HG02763 (cell line): Measurements from ENCODE around the gene PHYKPL.
"Not testable (repeated sequence)": the region's sequence is repeated elsewhere in the genome, so short reads cannot be mapped to it uniquely, and the experiment has no call there.

ENCODE experiments used
- ATAC-seq: cut with Tn5 transposase; IDR thresholded peaks from one replicate; pipeline ENCODE4 v1.9.1; 2021; ENCODE audit warnings: mild to moderate bottlenecking, moderate library complexity; ENCODE audit not compliant: unreplicated experiment

PHYKPL gene

GRCh38 chr5:178240341-178240741 lies 7.7 kb upstream of the PHYKPL start:
- ATAC-seq = no peak

GRCh38 chr5:178239626-178240301 lies 7.2 kb upstream of the PHYKPL start:
- ATAC-seq = not testable (repeated sequence)

GRCh38 chr5:178238711-178239592 lies 6.3 kb upstream of the PHYKPL start:
- ATAC-seq = no peak

GRCh38 chr5:178238313-178238635 lies 5.7 kb upstream of the PHYKPL start:
- ATAC-seq = no peak

GRCh38 chr5:178237431-178238312 lies 5.1 kb upstream of the PHYKPL start:
- ATAC-seq = no peak

GRCh38 chr5:178236679-178237078 lies 4.1 kb upstream of the PHYKPL start:
- ATAC-seq = no peak

- ATAC-seq = no peak
Measured at GRCh38 chr5:178236126-178236525, 3.5 kb upstream of the PHYKPL start.

- no peak for ATAC-seq
Measured at GRCh38 chr5:178235588-178235974, 3.0 kb upstream of the PHYKPL start.

- no peak for ATAC-seq
Measured at GRCh38 chr5:178234750-178235587, 2.4 kb upstream of the PHYKPL start.

GRCh38 chr5:178234121-178234749 lies 1.6 kb upstream of the PHYKPL start:
- no peak for ATAC-seq

- ATAC-seq = no peak
Measured at GRCh38 chr5:178232920-178233429, 373 bp upstream of the PHYKPL start.

- no peak for ATAC-seq
Measured at GRCh38 chr5:178231539-178232123, 971 bp downstream of the PHYKPL start.

GRCh38 chr5:178230879-178231538 lies 1.6 kb downstream of the PHYKPL start:
- ATAC-seq = no peak

- ATAC-seq = no peak
Measured at GRCh38 chr5:178229861-178230260, 2.7 kb downstream of the PHYKPL start.

- ATAC-seq = not testable (repeated sequence)
Measured at GRCh38 chr5:178229111-178229510, 3.5 kb downstream of the PHYKPL start.

GRCh38 chr5:178228609-178229008 lies 4.0 kb downstream of the PHYKPL start:
- no peak for ATAC-seq

GRCh38 chr5:178227929-178228328 lies 4.7 kb downstream of the PHYKPL start:
- ATAC-seq = no peak

- ATAC-seq = no peak
Measured at GRCh38 chr5:178227138-178227659, 5.4 kb downstream of the PHYKPL start.

- ATAC-seq = no peak
Measured at GRCh38 chr5:178225174-178225573, 7.4 kb downstream of the PHYKPL start.
